Activated gamma-delta T cell (primary cell): Measurements from ENCODE around the gene VAMP2.

Experiments
- DNase-seq: peaks from one replicate; lab custom pipeline; 2025; lab: John Stamatoyannopoulos, UW

VAMP2 gene

DNA sequence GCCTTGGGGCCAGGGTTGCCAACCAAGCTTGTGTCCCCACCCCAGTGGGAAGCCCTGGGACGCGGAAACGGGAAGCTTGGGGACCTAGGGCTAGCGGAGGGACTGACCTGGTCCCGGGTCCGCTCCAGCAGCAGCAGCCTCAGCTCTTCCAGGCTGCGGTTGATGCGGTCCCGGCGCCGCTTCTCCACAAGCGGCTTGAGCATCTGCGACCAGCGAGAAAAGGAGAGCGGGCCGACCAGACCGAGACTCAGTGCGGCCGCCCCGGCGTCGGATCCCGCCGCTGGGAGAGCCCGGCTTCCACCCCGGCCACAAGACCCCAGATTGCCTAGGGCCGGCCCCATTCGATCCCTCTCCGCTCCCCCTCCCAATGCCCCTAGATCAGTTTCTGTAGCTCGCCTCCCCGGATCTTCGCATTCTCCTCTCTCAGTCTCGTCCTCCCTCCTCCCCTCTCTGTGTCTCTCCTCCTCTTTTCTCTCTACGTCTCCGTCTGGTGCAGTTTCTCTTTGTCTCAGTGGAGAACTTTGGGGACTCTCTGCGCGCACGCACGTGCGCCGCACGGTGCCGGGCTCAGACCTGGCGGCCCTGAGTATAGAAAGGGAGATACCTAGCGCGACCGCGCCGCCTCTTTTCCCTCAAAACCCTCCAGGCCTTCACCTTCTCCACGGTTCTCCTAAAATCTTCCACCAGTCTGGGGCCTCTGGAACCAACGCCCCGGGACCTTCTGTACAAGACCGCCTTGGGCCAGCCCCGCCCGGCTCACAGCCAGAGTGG, 39.6 kb downstream of the VAMP2 start:
- DNase-seq, result no peak

DNA sequence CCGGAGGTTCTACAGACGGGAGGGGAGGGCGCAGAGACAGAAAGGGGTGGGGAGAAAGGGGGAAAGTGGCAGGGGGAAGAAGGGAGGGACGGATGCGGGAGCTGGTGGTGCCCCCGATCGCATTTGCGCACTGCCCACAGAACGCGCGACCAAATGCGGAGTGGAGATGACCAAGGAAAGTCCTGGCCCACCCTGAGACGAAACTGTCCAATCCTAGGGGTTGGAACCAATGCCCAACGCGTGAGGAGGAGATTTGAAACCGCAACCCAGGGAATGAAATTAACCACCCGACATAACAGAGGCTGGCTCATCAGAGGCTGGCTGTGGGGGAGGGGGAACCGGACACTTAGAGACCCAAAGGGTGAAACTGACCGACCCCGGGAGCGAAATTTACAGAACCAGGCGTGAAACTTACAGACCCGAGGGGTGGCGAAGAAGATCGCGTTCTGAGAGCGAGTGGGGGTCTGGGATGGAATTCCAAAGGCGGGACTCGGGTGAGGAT, 40.3 kb downstream of the VAMP2 start:
- DNase-seq, result no peak

DNA sequence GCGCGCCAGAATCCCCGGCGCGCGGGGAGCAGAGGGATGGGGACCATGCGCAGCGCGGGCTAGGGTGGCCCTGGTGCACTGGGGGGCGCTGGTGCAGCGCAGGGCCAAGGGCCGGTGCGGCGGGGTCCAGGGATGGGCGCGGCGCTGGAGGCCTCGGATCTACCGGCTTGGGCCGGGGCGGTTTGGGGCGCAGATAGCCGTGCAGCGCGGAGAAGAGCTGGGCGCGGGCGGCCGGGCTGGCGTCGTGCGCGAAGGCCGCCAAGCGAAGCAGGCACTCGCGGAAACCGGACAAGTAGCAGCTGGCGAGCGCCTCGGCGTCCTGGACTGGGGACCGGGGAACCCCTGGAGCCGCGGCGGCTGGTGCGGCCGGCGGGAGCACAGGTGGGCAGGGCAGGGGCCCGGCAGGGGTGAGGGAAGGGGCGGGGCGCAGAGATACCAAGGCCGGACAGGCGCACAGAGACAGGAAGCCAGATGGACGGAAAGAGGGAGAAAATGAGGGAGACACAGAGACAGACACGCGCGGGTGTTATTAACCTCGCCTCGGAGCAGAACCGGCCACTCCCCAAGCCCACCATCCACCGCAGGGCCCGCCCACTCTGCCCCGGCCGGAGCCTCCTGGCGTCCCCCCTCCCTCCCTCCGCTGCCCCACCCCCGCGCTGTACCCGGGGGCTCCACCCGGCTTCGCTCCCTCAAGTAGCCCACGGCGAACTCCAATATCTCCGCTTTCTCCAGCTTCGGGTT, 40.9 kb downstream of the VAMP2 start:
- peak; percentile 26 for DNase-seq

DNA sequence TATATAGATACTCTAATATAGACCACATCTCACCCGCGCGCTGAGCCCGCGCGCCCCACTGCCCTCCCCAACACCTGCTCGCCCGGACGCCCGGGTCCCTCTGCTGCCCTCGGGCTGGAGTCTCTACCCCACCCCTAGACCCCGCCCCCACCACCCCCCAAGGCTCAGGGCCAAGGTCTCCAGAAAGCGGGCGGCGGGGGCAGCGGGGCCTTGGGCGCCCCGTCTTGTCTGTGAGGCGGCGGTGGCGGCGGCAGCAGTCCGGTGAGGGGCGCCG, 41.4 kb downstream of the VAMP2 start:
- no peak for DNase-seq

DNA sequence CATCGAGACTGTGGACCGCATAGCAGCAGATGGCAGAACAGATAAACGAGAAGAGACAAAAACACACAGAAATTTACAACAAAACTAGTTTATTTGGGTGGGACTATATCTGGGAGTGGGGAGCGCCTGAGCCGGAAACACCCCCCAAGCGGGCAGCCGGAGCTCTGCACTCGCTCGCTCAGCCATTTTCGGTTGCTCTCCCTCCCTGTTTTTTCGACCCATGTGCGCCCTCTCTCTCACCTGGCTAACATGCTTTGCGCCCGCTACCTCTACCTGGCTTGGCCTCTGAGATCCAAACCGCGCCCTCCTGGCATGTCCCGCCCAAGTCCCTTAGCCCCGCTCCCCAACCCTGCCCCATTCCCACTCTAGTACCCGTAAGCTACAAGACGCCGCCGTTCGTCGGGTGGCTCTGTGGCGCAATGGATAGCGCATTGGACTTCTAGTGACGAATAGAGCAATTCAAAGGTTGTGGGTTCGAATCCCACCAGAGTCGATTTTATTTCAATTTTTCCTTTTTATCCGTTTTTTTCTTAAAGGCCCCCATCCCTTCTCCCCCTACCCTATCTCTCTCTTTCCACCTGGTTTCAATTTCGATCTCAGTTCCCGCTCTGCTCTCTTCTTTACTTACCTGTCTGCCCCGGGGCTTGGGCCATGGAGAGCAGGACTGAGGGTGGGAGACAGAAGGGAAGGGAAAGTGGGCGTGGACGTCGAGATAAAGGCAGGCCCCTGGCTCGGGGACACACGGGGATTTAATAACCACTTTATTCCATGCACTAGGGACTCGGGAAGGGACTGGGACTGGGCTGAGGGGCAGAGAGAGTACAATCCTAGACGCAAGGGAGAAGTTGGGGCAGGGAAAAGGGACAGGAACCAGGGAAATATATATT, 42.0 kb downstream of the VAMP2 start:
- DNase-seq, result no peak

DNA sequence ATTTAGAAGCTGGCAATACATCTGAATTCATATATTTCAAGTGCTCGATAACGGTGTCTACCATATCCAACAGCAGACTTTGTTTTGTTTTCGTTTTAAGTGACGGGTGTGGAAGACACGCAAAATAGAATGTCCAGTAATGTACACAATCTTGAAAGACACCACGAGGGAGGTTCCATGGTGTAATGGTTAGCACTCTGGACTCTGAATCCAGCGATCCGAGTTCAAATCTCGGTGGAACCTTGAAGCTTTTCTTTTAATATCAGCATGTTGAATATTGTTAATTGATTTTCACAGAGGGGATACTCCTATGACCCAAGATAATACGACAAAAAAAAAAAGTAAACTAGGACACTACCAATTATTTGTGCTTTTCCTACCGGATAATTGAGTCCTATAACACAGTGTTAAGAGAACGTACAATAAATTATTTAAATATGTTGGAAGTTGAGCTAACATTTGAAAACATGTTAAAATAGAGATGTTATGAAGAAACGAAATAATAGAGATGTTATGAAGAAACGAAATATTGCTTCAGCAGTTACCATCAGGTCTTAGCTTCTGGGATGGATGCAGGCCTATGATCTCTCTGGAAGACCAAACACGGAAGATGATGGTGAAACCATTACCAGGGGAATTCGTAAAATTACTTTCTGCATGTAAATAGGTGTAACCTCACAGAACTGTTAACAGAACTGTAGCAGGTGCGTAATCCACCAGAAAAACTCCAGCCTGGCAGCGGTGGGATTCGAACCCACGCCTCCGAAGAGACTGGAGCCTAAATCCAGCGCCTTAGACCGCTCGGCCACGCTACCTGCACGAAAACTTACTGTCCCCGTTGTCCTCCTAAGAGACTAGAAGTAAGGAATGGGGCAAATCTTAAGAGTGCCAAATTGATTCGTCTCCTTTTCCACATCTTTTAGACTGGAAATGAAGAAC, 42.9 kb downstream of the VAMP2 start:
- no peak for DNase-seq

DNA sequence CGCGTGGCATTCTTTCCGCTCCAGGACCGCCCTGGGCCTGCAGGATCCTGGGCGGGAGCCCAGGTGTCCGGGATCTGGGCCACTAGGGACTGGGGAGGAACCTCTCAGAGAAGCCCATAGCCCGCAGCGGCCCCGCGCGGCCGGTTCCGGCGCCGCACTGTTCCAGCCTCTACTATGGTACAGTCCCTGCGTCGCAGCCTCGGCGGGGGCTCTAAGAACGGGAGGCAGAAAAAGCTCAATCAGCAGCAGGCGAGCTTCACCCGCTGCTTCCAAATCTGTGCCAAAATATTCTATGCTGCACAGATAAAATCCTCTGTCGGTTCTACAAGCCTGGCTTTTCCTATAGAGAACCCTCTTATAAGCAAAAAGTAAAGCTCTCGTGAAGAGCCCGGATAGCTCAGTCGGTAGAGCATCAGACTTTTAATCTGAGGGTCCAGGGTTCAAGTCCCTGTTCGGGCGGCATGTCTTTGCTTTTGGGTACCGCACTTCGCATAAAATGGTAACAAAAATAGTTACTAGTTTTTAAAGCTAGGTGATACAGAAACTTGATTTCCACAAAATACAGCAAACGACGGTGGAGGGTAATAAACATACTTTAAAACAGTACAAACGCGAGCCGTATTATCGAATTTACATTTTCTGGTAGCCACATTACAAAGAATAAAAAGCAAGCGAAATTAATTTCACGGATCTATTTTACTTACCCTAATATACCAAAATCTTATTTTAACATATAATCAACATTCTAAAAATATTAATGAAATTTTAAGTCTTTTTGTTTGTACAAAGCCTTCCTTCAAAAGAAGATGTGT, 43.8 kb downstream of the VAMP2 start:
- peak; percentile 65 for DNase-seq

DNA sequence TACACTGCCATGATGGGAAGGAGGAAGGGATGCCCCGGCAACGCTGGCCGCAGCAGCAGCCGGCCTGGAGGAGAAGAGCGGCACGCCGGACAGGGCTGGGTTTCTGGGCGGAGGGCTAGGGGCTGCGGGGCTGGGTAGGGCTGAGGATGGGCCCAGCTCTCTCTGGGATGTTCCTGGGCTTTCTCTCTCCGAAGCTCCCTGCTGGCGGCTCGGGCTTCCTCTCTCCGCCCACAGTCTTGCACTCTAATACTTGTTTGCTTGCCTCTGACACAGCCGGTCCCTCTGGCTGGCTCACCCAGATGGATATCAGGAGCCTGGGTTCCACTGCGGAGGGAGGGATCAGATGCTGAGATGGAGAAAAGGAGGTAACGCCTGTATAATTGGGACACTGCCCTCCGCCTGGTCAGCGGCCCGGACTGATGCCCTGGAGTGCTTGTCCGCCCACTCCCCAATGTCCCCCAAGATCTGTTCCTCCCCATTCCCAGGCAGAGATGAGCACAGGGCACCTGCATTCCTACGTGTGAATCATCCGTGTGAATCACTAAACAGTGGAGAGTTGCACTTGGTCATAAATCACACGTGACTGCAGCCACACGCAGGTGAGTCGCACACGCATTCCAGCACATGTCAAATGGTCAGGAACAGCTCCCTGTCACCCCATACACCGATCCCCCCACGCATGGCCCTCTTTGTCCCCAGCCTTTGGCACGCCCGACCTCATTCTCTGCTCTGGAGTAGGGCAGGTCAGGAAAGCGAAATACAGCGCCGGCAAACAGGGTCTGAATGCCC, 44.6 kb downstream of the VAMP2 start, which contains the start of gene ALOXE3:
Gene ALOXE3 (minus strand): TSS at position 535 of the 789 bp plus-strand sequence. CDS start 524 bp downstream, at position 11.
- DNase-seq, result no peak

DNA sequence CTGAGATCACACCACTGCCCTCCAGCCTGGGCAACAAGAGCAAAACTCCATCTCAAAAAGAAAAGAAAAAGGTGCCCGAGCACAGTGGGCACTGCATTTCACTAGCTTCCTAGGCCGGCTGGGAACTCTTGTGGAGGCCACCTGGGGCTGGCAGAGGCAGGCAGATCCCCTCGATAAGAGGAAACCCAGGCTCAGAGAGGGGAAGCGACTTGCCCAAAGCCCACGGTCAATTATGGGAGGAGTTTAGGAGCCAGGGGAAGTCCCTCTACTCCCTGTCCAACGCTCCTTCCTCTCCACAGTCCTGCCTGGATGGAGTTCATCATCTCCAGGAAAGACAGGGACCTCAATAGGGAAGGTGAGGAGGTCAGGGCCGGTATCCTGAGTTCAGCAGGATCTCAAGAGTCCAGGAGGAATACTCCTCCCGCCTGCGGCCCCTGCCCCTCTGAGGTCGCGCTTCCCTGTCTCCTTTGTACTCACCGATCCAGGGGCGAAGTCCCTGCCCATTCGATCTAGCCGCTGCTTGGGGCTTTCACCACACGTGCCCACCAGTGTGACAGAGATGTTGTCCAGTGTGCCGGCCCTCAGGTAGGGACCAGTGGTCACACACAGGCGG, 45.3 kb downstream of the VAMP2 start:
- no peak for DNase-seq

DNA sequence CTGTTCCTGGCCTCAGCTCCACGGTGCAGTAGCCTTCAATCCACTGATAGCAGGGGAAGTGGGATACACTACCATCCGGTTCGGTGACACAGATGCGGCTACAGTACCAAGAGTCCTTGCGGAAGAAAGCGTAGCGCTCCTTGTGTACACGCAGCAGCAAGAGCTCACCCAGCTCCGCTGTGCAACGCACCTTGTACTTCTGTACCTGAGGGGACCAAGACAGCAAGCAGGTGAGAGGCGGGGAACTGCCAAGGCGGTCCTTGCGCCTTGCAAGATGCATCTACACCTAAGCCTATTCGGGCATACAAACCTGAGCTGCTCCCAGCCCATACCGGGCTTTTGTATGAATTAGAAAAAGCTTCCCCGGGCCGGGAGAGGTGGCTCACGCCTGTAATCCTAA, 46.0 kb downstream of the VAMP2 start:
- no peak for DNase-seq

DNA sequence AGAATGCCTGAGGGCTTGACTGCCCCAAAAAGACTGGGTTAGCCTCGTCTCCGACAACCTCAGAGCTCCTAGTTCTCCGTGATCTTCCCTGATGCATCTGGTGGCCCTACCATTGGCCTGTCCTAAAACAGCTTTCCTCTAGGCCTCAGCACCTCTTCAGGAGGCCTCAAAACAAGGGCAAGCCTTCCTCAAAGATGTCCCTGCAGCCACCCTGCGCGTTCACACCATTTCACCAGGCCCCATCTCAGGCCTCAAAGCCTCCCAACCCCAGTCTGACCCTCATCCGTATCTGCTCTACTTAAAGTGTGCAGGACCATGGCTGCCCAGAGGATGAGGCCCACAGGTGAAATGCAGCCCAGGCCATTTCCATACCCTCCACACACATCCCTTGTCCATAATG, 51.8 kb downstream of the VAMP2 start:
- no peak for DNase-seq

DNA sequence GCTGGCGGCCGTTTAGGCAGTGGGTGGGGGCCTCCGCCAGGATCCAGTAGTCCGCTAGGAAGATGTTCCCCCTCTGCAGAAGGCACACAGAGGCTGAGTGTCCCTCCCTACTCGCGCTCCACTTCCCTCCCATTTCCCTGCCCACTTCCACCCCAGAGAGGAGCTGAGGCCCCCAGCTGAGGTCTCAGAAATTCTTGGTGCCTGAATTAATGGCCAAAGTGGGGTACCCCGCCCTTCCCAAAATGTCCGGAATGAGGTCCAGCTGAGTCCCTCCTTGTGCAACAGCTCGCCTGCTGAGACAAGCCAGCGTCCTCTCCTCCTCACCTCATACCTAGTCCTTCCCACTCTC, 52.3 kb downstream of the VAMP2 start:
- no peak for DNase-seq

DNA sequence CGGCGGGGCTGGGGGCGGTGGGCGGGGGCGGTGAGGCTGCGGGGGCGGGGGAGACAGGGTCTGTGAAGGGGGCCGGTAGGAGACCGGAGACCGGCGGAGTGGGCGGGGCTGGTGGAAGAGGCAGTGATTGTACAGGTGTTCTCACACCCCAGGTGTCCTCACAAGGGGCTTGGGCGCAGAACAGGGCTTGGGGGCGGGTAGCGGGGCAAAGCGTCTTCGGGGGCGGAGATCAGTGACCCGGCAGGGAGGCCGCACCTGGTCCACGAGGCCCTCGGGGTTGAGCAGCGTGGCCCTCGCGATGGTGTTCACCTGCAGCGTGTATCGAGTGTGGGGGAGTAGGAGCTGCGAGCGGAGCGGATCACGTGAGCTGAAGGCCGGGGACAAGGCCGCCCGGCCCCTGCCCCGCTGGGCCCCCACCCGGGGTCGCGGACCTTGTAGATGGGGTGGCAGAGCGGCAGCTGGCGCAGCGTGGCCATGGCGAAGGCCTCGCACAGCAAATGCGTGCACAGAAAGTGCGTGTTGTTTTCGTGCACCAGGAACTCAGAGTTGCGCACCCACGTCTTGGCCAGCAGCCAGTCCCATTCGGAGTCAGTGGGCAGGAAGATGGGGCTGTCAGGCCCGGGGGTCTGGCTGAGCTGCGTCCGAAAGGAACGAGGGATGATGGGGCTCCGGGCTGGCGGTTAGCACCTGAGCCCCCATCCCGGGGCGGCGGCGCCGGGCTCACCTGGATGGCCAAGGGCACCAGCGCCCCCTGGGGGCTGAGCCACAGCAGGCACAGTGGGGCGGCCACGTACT, 52.9 kb downstream of the VAMP2 start:
- peak; percentile 54 for DNase-seq
